Peyer's patch (tissue), 4 donors: Measurements from ENCODE around the gene HVCN1. TPM values are rescaled to one million over a fixed set of nuclear protein-coding genes. Genes with fewer than 3 reads are reported as not detected.
A peak's percentile ranks its signal among the peaks of the same experiment; 100 is the strongest.

Experiments used
- DNase-seq, 3 donors: peaks; one replicate each; pipeline ENCODE4 v3.0.0-alpha.2; 2017 to 2019
- H3K27ac ChIP-seq, 4 donors: fragments of 200-600 bp; sonication (generic); one replicate each; pipeline ENCODE4 v1.5.1; 2016 to 2019
- H3K27me3 ChIP-seq, 2 donors: fragments of 200-600 bp; sonication (generic); one replicate each; pipeline ENCODE4 v1.5.1; 2019
- H3K36me3 ChIP-seq, 3 donors: fragments of 200-600 bp; sonication (generic); one replicate each; pipeline ENCODE4 v1.5.1; 2016 to 2019
- H3K4me1 ChIP-seq, 4 donors: fragments of 200-600 bp; sonication (generic); one replicate each; pipeline ENCODE4 v1.5.1; 2016 to 2019
- H3K4me3 ChIP-seq, 4 donors: fragments of 200-600 bp; sonication (generic); 1 replicate in 3 of 4; 2 replicates in 1 of 4; pipeline ENCODE4 v1.5.1; 2016 to 2019; ENCODE audit warnings: mild to moderate bottlenecking in 1 of 4
- H3K9me3 ChIP-seq, 4 donors: fragments of 200-600 bp; sonication (generic); one replicate each; pipeline ENCODE4 v1.5.1; 2016 to 2019; ENCODE audit warnings: mild to moderate bottlenecking in 1 of 4
- POLR2A ChIP-seq, 2 donors: fragments of 450-650 bp; IDR thresholded peaks; one replicate each; pipeline ENCODE4 v1.5.1; 2017; ENCODE audit warnings: antibody characterized with exemption in 2 of 2, mild to moderate bottlenecking in 2 of 2, moderate library complexity in 2 of 2
- total RNA-seq, 4 donors: library from RNA; depleted of rRNA; stranded (reverse); fragments of >200 nt; gene quantifications; one replicate each; pipeline ENCODE4 v1.1.0, GENCODE V29; 2016
- TF ChIP-seq, protein P1 (sequence below), 6 experiments: fragments of 450-650 bp in 4 of 6; fragments of 200-600 bp in 2 of 6; sonication (generic) in 1 of 6; IDR thresholded peaks; one replicate each; pipeline ENCODE4 v1.5.1; 2017 to 2019; ENCODE audit warnings: antibody characterized with exemption in 6 of 6, mild to moderate bottlenecking in 3 of 6, moderate library complexity in 1 of 6

The HVCN1 gene
- total RNA-seq, 4 donors from 2014 or later: 2.6 to 16.5 (median 4.7) TPM

DNA sequence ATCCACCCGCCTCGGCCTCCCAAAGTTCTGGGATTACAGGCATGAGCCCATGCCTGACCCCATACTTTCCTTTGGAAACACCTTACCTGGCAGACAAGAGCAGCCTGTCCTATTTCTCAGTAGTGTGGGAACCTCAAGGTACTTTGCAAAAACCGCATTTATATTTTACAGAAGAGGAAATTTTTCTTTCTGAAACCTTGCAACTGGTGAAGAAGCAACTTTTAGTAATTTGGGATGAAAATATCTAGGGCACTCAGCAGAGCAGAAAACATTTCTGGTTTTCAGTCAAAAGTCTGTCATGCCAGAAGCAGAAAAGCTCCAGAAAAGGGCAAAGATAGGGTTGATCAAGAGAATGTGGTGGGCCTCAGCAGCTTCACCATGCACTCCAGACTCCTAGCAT is 21.2 kb downstream of the HVCN1 start:
- H3K4me3 ChIP-seq: no peak overlapping the region

DNA sequence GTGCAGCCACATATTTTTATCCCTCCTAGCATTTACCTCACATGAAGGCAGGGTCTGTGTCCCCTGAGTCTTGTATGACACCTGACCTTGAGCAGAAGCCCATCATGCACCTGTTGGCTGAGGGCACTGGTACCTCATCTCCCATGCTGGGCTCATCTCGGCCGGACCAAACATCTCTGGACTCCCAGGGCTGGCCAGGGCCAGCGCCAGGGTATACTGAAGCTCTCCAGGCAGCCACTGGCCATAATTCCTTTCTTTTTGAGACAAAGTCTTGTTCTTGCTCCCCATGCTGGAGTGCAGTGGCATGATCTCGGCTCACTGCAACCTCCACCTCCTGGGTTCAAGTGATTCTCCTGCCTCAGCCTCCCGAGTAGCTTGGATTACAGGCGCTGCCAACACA is 22.0 kb downstream of the HVCN1 start:
- no peak overlapping the region for H3K4me3 ChIP-seq

More for the DNA sequence above, 21.2 kb downstream of the HVCN1 start:
- Histone ChIP-seq H3K27me3 (no peaks in the 10 kb centered on the region), H3K4me1 (peaks cover 0 to 13% (median 4%) of the 10 kb centered on the region in 4 donors), H3K27ac (peak overlapping the region in 1 of 4 donors; percentile 76), H3K9me3 (peaks cover 0 to 6% (median 0%) of the 10 kb centered on the region in 4 donors), H3K36me3 (no peaks in the 10 kb centered on the region)
- DNase-seq: no peak
- TF ChIP-seq POLR2A (IDR thresholded peaks at IDR 0.05): no peak
- TF ChIP-seq, protein P1, sequence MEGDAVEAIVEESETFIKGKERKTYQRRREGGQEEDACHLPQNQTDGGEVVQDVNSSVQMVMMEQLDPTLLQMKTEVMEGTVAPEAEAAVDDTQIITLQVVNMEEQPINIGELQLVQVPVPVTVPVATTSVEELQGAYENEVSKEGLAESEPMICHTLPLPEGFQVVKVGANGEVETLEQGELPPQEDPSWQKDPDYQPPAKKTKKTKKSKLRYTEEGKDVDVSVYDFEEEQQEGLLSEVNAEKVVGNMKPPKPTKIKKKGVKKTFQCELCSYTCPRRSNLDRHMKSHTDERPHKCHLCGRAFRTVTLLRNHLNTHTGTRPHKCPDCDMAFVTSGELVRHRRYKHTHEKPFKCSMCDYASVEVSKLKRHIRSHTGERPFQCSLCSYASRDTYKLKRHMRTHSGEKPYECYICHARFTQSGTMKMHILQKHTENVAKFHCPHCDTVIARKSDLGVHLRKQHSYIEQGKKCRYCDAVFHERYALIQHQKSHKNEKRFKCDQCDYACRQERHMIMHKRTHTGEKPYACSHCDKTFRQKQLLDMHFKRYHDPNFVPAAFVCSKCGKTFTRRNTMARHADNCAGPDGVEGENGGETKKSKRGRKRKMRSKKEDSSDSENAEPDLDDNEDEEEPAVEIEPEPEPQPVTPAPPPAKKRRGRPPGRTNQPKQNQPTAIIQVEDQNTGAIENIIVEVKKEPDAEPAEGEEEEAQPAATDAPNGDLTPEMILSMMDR (IDR thresholded peaks at IDR 0.05): no peak

DNA sequence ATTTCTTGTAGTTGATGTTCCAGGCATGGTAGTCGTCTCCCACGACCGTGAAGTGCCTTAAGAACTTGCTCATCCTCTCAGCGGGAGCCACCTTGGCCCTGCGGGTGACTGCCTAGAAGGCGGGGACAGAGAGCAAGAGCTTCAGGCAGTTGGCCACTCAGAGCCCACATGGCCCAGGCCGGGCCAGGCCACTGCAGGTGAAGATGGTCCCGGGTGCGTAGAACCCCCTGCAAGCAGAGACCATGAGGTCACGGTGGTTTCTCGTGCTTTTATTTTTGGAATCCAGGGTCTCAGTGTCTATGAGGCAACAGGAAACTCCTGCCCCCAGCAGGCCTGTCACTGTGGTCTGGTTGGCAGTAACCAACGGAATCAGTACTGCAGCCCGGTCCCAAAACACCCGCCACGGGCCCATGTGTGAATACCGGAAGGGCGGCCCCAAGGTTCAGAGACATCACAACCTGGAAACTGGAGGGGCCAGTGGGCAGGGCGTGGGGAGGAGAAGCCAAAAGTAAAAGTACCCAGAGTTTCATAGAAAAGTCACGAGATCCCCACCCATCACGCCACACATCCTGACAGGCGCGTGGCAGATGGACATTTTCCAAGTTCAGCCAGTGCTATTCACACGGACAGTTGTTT is 27.5 kb downstream of the HVCN1 start:
- Histone ChIP-seq H3K27me3 (no peaks in the 10 kb centered on the region), H3K4me1 (peaks cover 0 to 5% (median 0%) of the 10 kb centered on the region in 4 donors), H3K27ac (peak overlapping the region in 2 of 4 donors; percentile 69 to 70), H3K9me3 (peaks cover 0 to 6% (median 0%) of the 10 kb centered on the region in 4 donors), H3K4me3 (peak overlapping the region in 1 of 4 donors; percentile 3), H3K36me3 (no peaks in the 10 kb centered on the region)
- DNase-seq: peak in 2 of 3 donors; percentile 88
- TF ChIP-seq, protein P1 (IDR thresholded peaks at IDR 0.05): no peak
- no peak for TF ChIP-seq POLR2A (IDR thresholded peaks at IDR 0.05)

More for the DNA sequence above, 22.0 kb downstream of the HVCN1 start:
- Histone ChIP-seq H3K27me3 (no peaks in the 10 kb centered on the region), H3K27ac (peak overlapping the region in 1 of 4 donors; percentile 76), H3K36me3 (no peaks in the 10 kb centered on the region), H3K9me3 (peaks cover 0 to 6% (median 0%) of the 10 kb centered on the region in 4 donors), H3K4me1 (peaks cover 0 to 13% (median 6%) of the 10 kb centered on the region in 4 donors)
- TF ChIP-seq POLR2A (IDR thresholded peaks at IDR 0.05): no peak
- TF ChIP-seq, protein P1 (IDR thresholded peaks at IDR 0.05): no peak
- DNase-seq: no peak

DNA sequence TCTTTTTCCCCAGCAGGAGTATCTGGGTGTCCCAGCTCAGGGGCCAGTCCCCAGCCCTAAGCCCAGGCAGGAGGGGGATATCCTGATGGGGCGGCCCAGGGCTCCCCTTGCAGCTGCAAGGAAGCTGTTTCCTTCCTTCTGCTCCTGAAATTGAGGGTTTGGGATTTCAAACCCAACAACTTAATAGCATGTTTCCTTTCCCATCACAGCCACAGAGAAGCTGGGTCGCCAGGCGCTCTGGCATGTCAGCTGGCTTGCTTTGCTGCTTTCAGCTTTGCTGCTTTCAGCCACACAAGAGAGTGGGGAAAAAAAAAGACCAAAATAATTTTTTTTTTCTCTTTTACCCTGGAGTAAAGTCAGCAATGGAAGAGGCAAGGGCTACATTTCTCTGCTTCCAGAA is 30.0 kb downstream of the HVCN1 start:
- peaks cover 0 to 5% (median 0%) of the 10 kb centered on the region in 4 donors for H3K4me1 ChIP-seq
- H3K36me3 ChIP-seq: no peaks in the 10 kb centered on the region
- no peak overlapping the region for H3K4me3 ChIP-seq
- peak overlapping the region in 1 of 4 donors; percentile 53 for H3K27ac ChIP-seq
- no peaks in the 10 kb centered on the region for H3K9me3 ChIP-seq
- TF ChIP-seq, protein P1 (IDR thresholded peaks at IDR 0.05): no peak
- no peak for TF ChIP-seq POLR2A (IDR thresholded peaks at IDR 0.05)
- no peak for DNase-seq
- no peaks in the 10 kb centered on the region for H3K27me3 ChIP-seq

DNA sequence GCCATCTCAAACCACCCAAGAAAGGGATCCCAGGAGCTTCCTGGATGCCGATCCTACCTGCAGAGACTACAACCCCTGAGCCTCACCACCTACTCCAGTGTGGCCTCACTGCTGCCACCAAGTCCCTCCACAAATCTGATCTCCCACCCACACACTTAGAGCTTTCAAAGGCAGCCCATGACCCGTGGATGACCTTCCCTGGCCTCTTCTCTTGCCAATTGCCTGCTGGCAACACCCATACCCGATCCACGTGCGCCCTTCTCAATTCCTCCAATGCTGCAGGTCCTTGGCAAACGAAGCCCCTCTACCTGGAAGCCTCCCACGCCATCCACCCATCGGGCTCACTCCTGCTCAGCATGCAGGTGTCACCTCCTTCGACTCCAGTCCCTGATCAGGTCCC is 30.7 kb downstream of the HVCN1 start:
- peak overlapping the region in 1 of 4 donors; percentile 3 for H3K27ac ChIP-seq
- no peak for TF ChIP-seq POLR2A (IDR thresholded peaks at IDR 0.05)
- TF ChIP-seq, protein P1 (IDR thresholded peaks at IDR 0.05): no peak
- no peaks in the 10 kb centered on the region for H3K27me3 ChIP-seq
- peaks cover 0 to 5% (median 0%) of the 10 kb centered on the region in 4 donors for H3K4me1 ChIP-seq
- H3K36me3 ChIP-seq: no peaks in the 10 kb centered on the region
- no peak for DNase-seq
- H3K4me3 ChIP-seq: no peak overlapping the region
- no peaks in the 10 kb centered on the region for H3K9me3 ChIP-seq
